ENCODE data around the gene OR13A1.
"Not testable (repeated sequence)": the region's sequence is repeated elsewhere in the genome, so short reads cannot be mapped to it uniquely, and the experiment has no call there.

OR13A1 gene

GRCh38 chr10:45315508-45315907, at the start of gene OR13A1:
Gene OR13A1 (minus strand): TSS chr10:45315608. CDS start chr10:45304422, 11,186 bp downstream.
- Histone ChIP-seq H3K4me3 (no peak within 1 kb of the TSS), H3K36me3 (ENCODE audit: insufficient read depth, low read length) (no peaks in the 10 kb centered on the region), H3K9ac (ENCODE audit: insufficient read length) (no peak within 1 kb of the TSS), H3K27ac (no peak within 1 kb of the TSS), H3K9me3 (ENCODE audit: low read depth, low read length) (no peaks in the 10 kb centered on the region)
- TF ChIP-seq FOXP2 (optimal IDR thresholded peaks at IDR 0.05; ENCODE audit: control extremely low read depth, extremely low read length, insufficient read depth) = no peak
- no peak for TF ChIP-seq POLR2AphosphoS5 (IDR thresholded peaks at IDR 0.05; ENCODE audit: borderline replicate concordance, low read depth, low read length)
- TF ChIP-seq EZH2 (IDR thresholded peaks at IDR 0.05) = no peak
- DNase-seq (ENCODE audit: low read depth, low spot score) = no peak

GRCh38 chr10:45361983-45362799, 46.8 kb upstream of the OR13A1 start:
- not testable (repeated sequence) for H3K9ac ChIP-seq (ENCODE audit: insufficient read length); H3K9me3 ChIP-seq (ENCODE audit: low read depth, low read length); H3K36me3 ChIP-seq (ENCODE audit: insufficient read depth, low read length); H3K4me3 ChIP-seq; H3K27ac ChIP-seq; DNase-seq (ENCODE audit: low read depth, low spot score)

GRCh38 chr10:45358961-45359360, 43.6 kb upstream of the OR13A1 start:
- not testable (repeated sequence) for H3K27ac ChIP-seq; H3K9me3 ChIP-seq (ENCODE audit: low read depth, low read length); H3K9ac ChIP-seq (ENCODE audit: insufficient read length); DNase-seq (ENCODE audit: low read depth, low spot score); H3K36me3 ChIP-seq (ENCODE audit: insufficient read depth, low read length); H3K4me3 ChIP-seq

GRCh38 chr10:45355494-45355893, 40.1 kb upstream of the OR13A1 start:
- H3K9ac ChIP-seq (ENCODE audit: insufficient read length) = no peak overlapping the region
- no peaks in the 10 kb centered on the region for H3K36me3 ChIP-seq (ENCODE audit: insufficient read depth, low read length)
- no peak overlapping the region for H3K4me3 ChIP-seq
- no peak overlapping the region for H3K27ac ChIP-seq
- TF ChIP-seq FOXP2 (optimal IDR thresholded peaks at IDR 0.05; ENCODE audit: control extremely low read depth, extremely low read length, insufficient read depth) = no peak
- no peak for TF ChIP-seq POLR2AphosphoS5 (IDR thresholded peaks at IDR 0.05; ENCODE audit: borderline replicate concordance, low read depth, low read length)
- no peak for TF ChIP-seq EZH2 (IDR thresholded peaks at IDR 0.05)
- no peak for DNase-seq (ENCODE audit: low read depth, low spot score)
- no peaks in the 10 kb centered on the region for H3K9me3 ChIP-seq (ENCODE audit: low read depth, low read length)

- H3K36me3 ChIP-seq (ENCODE audit: insufficient read depth, low read length) = no peaks in the 10 kb centered on the region
- no peak overlapping the region for H3K4me3 ChIP-seq
- H3K9me3 ChIP-seq (ENCODE audit: low read depth, low read length) = no peaks in the 10 kb centered on the region
- H3K9ac ChIP-seq (ENCODE audit: insufficient read length) = no peak overlapping the region
- TF ChIP-seq POLR2AphosphoS5 (IDR thresholded peaks at IDR 0.05; ENCODE audit: borderline replicate concordance, low read depth, low read length) (no peak), FOXP2 (optimal IDR thresholded peaks at IDR 0.05; ENCODE audit: control extremely low read depth, extremely low read length, insufficient read depth) (no peak), EZH2 (IDR thresholded peaks at IDR 0.05) (no peak)
- no peak overlapping the region for H3K27ac ChIP-seq
- DNase-seq (ENCODE audit: low read depth, low spot score) = no peak
These were observed 38.9 kb upstream of the OR13A1 start for GRCh38 chr10:45354261-45354660.

- H3K9me3 ChIP-seq (ENCODE audit: low read depth, low read length) = no peaks in the 10 kb centered on the region
- H3K36me3 ChIP-seq (ENCODE audit: insufficient read depth, low read length) = no peaks in the 10 kb centered on the region
- H3K4me3 ChIP-seq = no peak overlapping the region
- TF ChIP-seq POLR2AphosphoS5 (IDR thresholded peaks at IDR 0.05; ENCODE audit: borderline replicate concordance, low read depth, low read length) = no peak
- TF ChIP-seq EZH2 (IDR thresholded peaks at IDR 0.05) = no peak
- no peak for TF ChIP-seq FOXP2 (optimal IDR thresholded peaks at IDR 0.05; ENCODE audit: control extremely low read depth, extremely low read length, insufficient read depth)
- no peak overlapping the region for H3K9ac ChIP-seq (ENCODE audit: insufficient read length)
- H3K27ac ChIP-seq = no peak overlapping the region
- DNase-seq (ENCODE audit: low read depth, low spot score) = no peak
These were observed 37.8 kb upstream of the OR13A1 start for GRCh38 chr10:45353186-45353585.

- H3K4me3 ChIP-seq; H3K36me3 ChIP-seq (ENCODE audit: insufficient read depth, low read length); H3K9ac ChIP-seq (ENCODE audit: insufficient read length); H3K9me3 ChIP-seq (ENCODE audit: low read depth, low read length); H3K27ac ChIP-seq; DNase-seq (ENCODE audit: low read depth, low spot score): not testable (repeated sequence)
These were observed 32.9 kb upstream of the OR13A1 start for GRCh38 chr10:45348196-45348765.

GRCh38 chr10:45347464-45347863, 32.1 kb upstream of the OR13A1 start:
- H3K4me3 ChIP-seq = not testable (repeated sequence)

GRCh38 chr10:45346652-45347335, 31.4 kb upstream of the OR13A1 start:
- not testable (repeated sequence) for H3K4me3 ChIP-seq; H3K27ac ChIP-seq; H3K36me3 ChIP-seq (ENCODE audit: insufficient read depth, low read length); H3K9ac ChIP-seq (ENCODE audit: insufficient read length); DNase-seq (ENCODE audit: low read depth, low spot score); H3K9me3 ChIP-seq (ENCODE audit: low read depth, low read length)

More at GRCh38 chr10:45347464-45347863, 32.1 kb upstream of the OR13A1 start:
- H3K9me3 ChIP-seq (ENCODE audit: low read depth, low read length); H3K9ac ChIP-seq (ENCODE audit: insufficient read length); H3K27ac ChIP-seq; DNase-seq (ENCODE audit: low read depth, low spot score); H3K36me3 ChIP-seq (ENCODE audit: insufficient read depth, low read length): not testable (repeated sequence)

GRCh38 chr10:45340420-45340819, 25.0 kb upstream of the OR13A1 start:
- not testable (repeated sequence) for H3K27ac ChIP-seq; H3K4me3 ChIP-seq; H3K36me3 ChIP-seq (ENCODE audit: insufficient read depth, low read length); DNase-seq (ENCODE audit: low read depth, low spot score); H3K9me3 ChIP-seq (ENCODE audit: low read depth, low read length); H3K9ac ChIP-seq (ENCODE audit: insufficient read length)
